ENCODE results near the gene SPTLC3.

Gene SPTLC3

DNA sequence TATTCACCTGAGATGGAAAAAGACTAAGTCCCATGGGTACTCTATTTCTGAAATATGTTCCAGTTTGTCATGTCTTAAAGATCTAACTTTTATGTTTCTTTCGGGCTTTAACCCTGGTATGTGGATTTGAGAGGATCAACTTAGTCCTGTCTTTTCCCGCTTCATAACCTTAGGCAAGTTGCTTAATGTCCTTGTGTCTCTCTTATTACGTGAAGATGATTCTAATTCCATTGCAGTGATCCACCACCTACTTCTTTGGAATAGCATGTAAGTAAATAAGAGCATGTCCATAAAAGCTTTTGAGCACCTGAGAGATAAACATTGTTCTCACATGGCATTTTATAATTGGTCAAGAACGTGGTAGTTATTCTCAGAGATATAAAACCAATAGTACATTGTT is 23.0 kb downstream of the SPTLC3 start:
- TF ChIP-seq, protein P1, sequence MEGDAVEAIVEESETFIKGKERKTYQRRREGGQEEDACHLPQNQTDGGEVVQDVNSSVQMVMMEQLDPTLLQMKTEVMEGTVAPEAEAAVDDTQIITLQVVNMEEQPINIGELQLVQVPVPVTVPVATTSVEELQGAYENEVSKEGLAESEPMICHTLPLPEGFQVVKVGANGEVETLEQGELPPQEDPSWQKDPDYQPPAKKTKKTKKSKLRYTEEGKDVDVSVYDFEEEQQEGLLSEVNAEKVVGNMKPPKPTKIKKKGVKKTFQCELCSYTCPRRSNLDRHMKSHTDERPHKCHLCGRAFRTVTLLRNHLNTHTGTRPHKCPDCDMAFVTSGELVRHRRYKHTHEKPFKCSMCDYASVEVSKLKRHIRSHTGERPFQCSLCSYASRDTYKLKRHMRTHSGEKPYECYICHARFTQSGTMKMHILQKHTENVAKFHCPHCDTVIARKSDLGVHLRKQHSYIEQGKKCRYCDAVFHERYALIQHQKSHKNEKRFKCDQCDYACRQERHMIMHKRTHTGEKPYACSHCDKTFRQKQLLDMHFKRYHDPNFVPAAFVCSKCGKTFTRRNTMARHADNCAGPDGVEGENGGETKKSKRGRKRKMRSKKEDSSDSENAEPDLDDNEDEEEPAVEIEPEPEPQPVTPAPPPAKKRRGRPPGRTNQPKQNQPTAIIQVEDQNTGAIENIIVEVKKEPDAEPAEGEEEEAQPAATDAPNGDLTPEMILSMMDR (IDR thresholded peaks at IDR 0.05) = no peak
- no peaks in the 10 kb centered on the region for H3K9me3 ChIP-seq (ENCODE audit: control insufficient read depth, low read length)
- H3K79me2 ChIP-seq = no peaks in the 10 kb centered on the region
- H3K36me3 ChIP-seq (ENCODE audit: control insufficient read depth, insufficient read depth, low read length) = no peaks in the 10 kb centered on the region
- no peak overlapping the region for H3K4me2 ChIP-seq (ENCODE audit: low read length)
- H3K9ac ChIP-seq = no peak overlapping the region
- no peak overlapping the region for H3K27ac ChIP-seq
- H3K27me3 ChIP-seq (ENCODE audit: control insufficient read depth, insufficient read depth, low read length) = no peaks in the 10 kb centered on the region
- no peak overlapping the region for H3K4me3 ChIP-seq (ENCODE audit: low read depth, low read length)
- H2AFZ ChIP-seq = no peak overlapping the region
- no peaks in the 10 kb centered on the region for H3K4me1 ChIP-seq

DNA sequence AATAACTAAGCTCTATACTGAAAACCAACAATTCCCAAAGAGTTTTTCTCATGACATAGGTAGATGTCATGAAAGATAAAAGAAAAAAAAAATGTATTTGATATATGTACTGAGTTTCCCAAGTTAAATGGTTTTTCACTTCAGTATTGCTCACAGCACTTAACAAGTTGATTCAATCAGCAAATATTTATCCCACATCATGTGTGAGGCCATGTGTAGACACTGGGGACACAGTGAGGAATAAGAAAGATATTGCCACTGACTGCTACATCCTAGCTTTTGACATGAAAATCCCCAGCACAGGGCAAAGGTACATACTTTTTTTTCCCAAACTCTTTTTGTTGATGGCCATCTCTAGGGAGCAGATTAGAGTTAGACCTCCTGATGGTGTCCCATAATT is 25.3 kb downstream of the SPTLC3 start:
- no peaks in the 10 kb centered on the region for H3K36me3 ChIP-seq (ENCODE audit: control insufficient read depth, insufficient read depth, low read length)
- H3K27me3 ChIP-seq (ENCODE audit: control insufficient read depth, insufficient read depth, low read length) = no peaks in the 10 kb centered on the region
- H3K4me2 ChIP-seq (ENCODE audit: low read length) = no peak overlapping the region
- no peak overlapping the region for H3K4me3 ChIP-seq (ENCODE audit: low read depth, low read length)
- H3K9me3 ChIP-seq (ENCODE audit: control insufficient read depth, low read length) = no peaks in the 10 kb centered on the region
- H3K4me1 ChIP-seq = no peaks in the 10 kb centered on the region
- H2AFZ ChIP-seq = no peak overlapping the region
- H3K79me2 ChIP-seq = no peaks in the 10 kb centered on the region
- TF ChIP-seq, protein P1 (IDR thresholded peaks at IDR 0.05) = no peak
- no peak overlapping the region for H3K27ac ChIP-seq
- H3K9ac ChIP-seq = no peak overlapping the region

DNA sequence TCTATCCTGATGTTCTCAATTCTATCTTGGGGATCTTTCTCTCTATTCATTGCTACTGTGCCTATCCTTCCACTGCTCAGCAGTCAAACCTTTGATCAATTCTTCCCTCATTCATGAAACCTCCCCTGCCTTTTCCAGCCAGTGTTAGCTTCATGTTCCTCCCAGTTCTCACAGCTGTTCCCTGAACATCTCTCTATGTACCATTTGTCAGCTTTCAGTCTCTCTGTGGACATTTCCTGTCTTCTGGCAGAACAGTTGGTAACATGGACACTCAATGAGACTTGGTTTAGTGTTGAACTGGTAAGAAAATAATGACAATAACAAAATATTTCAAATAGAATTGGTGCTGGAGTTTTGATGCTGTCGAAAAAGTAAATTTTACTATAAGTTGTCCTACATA is 26.2 kb downstream of the SPTLC3 start:
- Histone ChIP-seq H3K27me3 (ENCODE audit: control insufficient read depth, insufficient read depth, low read length) (no peaks in the 10 kb centered on the region), H3K36me3 (ENCODE audit: control insufficient read depth, insufficient read depth, low read length) (no peaks in the 10 kb centered on the region), H3K9ac (no peak overlapping the region), H3K4me3 (ENCODE audit: low read depth, low read length) (no peak overlapping the region), H3K9me3 (ENCODE audit: control insufficient read depth, low read length) (no peaks in the 10 kb centered on the region), H3K4me2 (ENCODE audit: low read length) (no peak overlapping the region), H3K27ac (no peak overlapping the region), H3K4me1 (no peaks in the 10 kb centered on the region), H3K79me2 (no peaks in the 10 kb centered on the region), H2AFZ (no peak overlapping the region)
- TF ChIP-seq, protein P1 (IDR thresholded peaks at IDR 0.05) = no peak

DNA sequence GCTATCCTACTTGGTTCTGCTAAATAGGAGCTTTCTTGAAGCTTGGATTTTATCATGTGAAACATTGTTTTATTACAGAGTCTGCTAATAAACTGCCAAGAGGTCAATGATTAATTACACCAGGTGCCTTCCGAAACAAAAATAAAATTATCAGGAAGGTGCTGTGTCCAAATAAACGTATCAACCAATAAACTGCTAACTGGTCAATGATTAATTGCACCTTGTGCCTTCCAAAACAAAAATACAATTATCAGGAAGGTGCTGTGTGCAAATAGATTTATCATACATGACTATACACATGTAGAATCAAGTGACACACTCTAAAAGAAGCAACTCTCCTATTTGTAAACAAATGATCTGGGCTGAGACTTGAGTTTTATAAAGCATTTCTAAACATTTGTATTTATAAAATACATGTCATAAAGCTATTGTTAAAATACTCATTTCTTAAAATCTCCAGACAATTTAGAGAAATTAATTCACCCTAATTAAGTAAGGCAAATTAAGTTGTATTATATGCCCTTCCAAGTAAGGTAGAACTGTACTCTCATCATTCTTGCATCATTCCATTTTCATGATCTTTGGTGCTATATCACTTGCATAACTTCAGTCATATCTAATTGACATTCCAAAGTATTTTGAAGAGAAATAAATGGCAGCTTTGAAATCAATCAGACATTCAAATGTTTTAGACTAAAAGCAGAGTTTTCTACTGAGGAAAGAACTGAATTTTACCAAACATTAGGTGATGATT is 26.8 kb downstream of the SPTLC3 start:
- Histone ChIP-seq H3K27ac (no peak overlapping the region), H3K36me3 (ENCODE audit: control insufficient read depth, insufficient read depth, low read length) (no peaks in the 10 kb centered on the region), H3K4me3 (ENCODE audit: low read depth, low read length) (no peak overlapping the region), H3K79me2 (peaks cover 2% of the 10 kb centered on the region), H3K9ac (no peak overlapping the region), H2AFZ (no peak overlapping the region), H3K9me3 (ENCODE audit: control insufficient read depth, low read length) (no peaks in the 10 kb centered on the region), H3K4me1 (no peaks in the 10 kb centered on the region), H3K4me2 (ENCODE audit: low read length) (no peak overlapping the region), H3K27me3 (ENCODE audit: control insufficient read depth, insufficient read depth, low read length) (no peaks in the 10 kb centered on the region)
- TF ChIP-seq, protein P1 (IDR thresholded peaks at IDR 0.05) = no peak

DNA sequence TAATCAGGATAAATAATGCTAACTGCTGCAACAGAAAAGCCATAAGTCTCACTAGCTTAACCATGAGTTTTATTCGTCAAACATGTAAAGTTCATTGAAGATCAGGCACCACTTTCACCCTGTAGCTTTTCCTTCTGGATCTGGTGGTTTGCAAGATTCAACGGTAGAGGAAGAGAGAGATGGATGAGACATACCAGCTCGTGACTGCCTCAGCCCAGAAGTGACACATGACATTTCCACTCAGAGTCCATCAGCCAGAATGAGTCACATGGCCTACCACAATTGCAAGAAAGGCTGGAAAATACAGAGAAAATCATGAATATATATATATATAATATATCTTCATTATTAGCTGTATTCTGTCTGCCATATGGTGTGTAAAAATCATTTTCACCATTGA is 29.0 kb downstream of the SPTLC3 start:
- Histone ChIP-seq H3K9me3 (ENCODE audit: control insufficient read depth, low read length) (no peaks in the 10 kb centered on the region), H2AFZ (no peak overlapping the region), H3K4me3 (ENCODE audit: low read depth, low read length) (no peak overlapping the region), H3K4me1 (no peaks in the 10 kb centered on the region), H3K9ac (no peak overlapping the region), H3K4me2 (ENCODE audit: low read length) (no peak overlapping the region), H3K27ac (no peak overlapping the region), H3K79me2 (peaks cover 2% of the 10 kb centered on the region), H3K36me3 (ENCODE audit: control insufficient read depth, insufficient read depth, low read length) (no peaks in the 10 kb centered on the region), H3K27me3 (ENCODE audit: control insufficient read depth, insufficient read depth, low read length) (no peaks in the 10 kb centered on the region)
- TF ChIP-seq, protein P1 (IDR thresholded peaks at IDR 0.05) = no peak
